ENCODE results near the gene GCLC.
A peak's percentile ranks its signal among the peaks of the same experiment; 100 is the strongest.
"Not testable (repeated sequence)": the region's sequence is repeated elsewhere in the genome, so short reads cannot be mapped to it uniquely, and the experiment has no call there.

Gene GCLC

DNA sequence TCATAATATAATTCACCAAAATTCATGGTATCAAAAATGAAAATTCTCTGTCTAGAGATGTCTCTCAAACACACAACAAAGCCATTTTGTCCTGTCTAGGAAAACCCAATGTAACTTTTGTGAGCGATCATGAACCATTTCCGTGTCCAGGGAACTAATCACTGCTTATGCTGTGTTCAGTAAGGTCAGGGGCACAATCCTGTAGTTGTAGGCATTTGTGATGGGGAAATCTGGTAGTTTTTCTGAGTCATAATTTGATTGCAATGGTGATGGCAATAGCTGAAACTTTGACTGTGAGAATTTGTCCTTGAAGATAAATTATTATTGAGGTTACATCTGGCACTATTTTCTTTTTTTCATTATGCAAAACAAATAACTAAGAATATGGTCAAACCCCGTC lies 21.0 kb upstream of the GCLC start:
- DNase-seq: no peak
- intact Hi-C loops (cut with DNase I): no loop called here

DNA sequence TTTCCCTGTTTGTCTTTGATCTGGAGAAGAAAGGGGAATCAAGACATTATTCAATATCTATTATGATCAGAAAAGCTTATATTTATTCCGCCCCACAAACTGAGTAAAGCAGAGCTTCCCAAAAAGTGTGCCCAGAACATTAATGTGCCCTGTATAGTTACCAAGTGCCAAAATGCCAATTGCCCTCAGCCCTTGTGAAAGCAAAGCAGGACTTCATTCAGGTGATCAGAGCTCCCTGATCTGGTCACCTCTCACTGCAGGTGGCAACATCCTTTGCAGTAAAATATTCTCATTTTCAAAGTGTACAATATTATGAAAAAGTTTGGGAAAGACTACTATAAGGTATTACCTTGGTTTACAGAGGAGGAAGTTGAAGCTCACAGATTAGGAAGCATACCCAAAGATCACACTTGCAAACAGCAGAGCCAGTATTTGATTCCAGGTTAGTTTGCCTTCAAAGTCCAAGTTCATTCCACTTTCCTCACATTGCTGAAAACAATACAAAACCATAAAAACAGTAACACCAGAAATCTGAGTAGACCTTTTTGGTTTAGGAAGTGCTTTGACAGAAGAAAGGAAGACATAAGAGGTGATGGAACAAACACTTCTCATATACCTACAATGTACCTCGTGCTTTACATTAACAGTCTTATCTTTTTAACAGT lies 19.6 kb upstream of the GCLC start:
- DNase-seq: no peak
- intact Hi-C loops (cut with DNase I): no loop called here

DNA sequence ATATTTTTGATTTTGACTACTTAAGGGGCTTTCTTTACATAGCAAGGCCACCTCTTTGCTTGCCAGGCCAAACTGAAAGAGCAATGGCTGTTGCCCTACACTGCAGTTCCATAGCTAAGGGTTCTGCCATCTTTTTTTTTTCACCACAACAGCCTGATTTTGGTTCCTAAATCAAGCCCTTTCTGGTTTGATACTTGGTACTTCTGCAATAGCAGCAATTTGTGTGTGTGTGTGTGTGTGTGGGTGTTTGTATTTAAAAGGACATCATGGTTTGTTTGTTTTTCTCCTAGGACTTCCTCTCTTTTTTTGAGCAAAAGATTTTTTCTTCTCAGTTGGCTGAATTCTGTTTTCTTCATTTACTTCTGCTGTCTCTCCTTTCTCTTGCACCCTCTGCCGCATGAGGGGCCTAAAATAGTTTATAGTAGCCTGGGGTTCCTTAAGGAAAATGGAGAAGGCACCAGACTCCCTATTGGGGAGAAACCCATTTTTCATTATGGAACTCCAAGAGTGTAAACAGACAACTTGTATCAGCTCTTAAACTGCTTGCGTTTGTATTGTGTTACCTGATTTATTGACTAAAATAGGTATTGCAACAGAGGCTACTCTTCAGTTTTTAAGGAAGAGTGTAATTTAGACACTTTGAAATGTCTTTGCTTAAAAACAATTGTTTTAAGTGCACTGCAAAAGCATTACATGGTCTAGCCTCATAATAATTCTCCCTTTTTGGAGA lies 12.2 kb upstream of the GCLC start:
- intact Hi-C loops (cut with DNase I): no loop called here
- DNase-seq: no peak

GRCh38 chr6:53553600-53553999 lies 8.7 kb upstream of the GCLC start:
- DNase-seq; intact Hi-C loops (cut with DNase I): not testable (repeated sequence)

DNA sequence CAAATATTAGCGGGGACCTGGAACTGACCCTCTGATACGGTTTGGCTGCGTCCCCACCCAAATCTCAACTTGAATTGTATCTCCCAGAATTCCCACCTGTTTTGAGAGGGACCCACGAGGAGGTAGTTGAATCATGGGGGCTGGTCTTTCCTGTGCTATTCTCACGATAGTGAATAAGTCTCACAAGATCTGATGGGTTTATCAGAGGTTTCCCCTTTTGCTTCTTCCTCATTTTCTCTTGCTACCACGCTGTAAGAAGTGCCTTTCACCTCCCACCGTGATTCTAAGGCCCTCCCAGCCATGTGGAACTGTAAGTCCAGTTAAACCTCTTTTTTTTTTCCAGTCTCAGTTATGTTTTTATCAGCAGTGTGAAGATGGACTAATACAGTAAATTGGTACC lies 6.8 kb upstream of the GCLC start:
- intact Hi-C loops (cut with DNase I); DNase-seq: not testable (repeated sequence)

DNA sequence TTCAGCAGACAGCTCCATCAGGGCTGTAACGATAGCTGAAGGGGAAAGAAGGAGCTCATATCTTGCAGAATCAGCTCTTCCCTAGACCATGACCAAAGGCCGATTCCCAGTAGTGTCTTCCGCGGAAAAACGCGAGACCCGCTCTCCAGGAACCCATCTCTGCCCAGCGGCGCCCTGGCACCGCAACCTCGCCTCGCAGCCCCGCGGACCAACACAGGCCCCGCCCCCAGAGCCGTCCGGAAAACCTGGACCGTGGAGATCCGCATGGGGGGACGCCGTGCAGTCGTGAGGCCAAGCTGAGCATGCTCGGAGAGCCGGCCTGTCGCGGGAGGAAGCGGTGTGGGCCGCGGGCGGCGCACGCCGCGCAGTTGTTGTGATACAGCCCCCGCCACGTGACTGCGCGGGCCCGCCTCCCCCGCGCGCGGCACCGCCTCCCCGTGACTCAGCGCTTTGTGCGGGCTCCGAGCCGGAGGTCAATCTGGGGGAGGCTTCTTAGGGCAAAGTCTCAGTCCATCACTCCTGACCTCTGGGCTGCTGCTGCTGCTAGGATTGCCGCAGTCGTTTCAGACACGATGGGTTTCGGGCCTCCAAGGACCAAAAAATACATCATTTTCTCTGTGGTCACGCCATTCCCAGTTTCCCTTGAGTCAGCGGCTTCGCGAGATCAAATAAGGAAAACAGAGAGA lies 3.1 kb upstream of the GCLC start:
- intact Hi-C loops (cut with DNase I): loop anchor here (5.0 to 10.0 kb wide), 3 partner anchors 53 to 179 kb away; no protein-coding TSS in a partner anchor
- peak; percentile 92 to 99 (median 97) for DNase-seq

DNA sequence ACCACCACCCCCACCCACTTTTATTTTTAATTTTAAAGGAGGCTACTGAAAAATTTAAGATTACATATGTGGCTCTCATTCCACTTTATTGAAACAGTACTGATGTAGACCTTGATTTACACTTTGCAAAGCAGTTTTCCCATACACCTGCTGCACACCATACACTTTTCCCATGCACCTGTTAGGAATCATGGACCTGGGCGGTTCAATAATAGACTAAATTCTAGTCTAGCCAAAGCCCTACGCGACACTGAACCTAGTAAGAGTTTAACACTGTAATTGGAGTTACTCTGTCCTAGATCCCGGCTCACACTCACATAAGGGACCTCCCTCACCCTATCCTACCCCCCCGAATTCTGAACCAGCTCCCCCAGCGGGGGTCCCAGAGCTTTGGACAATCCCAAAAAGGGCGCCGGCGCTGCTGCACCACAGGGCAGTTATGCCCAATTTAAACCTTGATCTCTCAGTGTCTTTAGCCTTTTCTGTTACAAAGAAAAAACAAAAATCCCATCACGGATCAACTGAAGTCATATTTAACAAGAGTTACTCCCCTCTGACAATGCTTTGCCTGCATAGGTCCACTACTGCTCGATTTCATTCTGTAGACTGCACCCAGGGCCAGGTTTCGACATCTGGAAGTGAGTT lies 2.4 kb upstream of the GCLC start:
- DNase-seq: peak in 3 of 42 donors; percentile 33 to 59 (median 40)

DNA sequence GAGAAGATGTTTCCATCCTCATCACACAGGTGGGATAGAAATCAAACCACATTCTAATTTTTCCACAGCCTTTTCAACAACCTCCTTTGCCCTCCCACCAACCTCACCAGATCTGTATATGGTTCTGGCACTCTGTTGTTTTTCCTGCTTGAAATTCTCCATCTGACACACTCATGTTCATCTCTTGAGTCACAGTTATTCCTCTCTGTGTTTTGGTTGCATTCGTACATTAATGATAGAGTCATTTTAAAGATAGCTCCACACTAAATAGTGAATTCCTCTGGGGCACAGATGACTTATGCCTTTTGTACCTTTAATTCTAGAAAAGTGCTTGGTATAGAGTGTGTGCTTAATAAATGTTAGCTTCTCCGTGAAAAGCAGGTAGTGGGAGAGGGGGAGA lies 1.4 kb upstream of the GCLC start:
- intact Hi-C loops (cut with DNase I): loop anchor here (5.0 to 10.0 kb wide), 3 partner anchors 51 to 181 kb away; no protein-coding TSS in a partner anchor
- DNase-seq: no peak

More for the DNA sequence above, 2.4 kb upstream of the GCLC start:
- intact Hi-C loops (cut with DNase I): loop anchor here (5.0 to 10.0 kb wide), 3 partner anchors 52 to 180 kb away; no protein-coding TSS in a partner anchor

DNA sequence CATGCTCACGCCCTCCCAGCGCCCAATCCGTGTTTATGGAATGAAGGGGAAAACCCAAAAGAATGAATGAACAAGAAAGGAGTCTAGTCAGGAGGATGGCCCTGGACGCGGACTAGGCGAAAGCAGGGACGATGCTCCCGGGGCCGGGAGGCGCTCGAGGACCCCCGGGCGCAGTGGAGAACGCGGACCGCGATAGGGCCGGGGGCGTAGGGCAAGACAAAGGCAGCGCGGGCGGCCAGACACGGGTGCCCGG lies 758 bp downstream of the GCLC start:
- peak in 14 of 42 donors; percentile 11 to 54 (median 30) for DNase-seq
- intact Hi-C loops (cut with DNase I): loop anchor here (5.0 to 10.0 kb wide), 2 partner anchors 49 to 108 kb away; no protein-coding TSS in a partner anchor

DNA sequence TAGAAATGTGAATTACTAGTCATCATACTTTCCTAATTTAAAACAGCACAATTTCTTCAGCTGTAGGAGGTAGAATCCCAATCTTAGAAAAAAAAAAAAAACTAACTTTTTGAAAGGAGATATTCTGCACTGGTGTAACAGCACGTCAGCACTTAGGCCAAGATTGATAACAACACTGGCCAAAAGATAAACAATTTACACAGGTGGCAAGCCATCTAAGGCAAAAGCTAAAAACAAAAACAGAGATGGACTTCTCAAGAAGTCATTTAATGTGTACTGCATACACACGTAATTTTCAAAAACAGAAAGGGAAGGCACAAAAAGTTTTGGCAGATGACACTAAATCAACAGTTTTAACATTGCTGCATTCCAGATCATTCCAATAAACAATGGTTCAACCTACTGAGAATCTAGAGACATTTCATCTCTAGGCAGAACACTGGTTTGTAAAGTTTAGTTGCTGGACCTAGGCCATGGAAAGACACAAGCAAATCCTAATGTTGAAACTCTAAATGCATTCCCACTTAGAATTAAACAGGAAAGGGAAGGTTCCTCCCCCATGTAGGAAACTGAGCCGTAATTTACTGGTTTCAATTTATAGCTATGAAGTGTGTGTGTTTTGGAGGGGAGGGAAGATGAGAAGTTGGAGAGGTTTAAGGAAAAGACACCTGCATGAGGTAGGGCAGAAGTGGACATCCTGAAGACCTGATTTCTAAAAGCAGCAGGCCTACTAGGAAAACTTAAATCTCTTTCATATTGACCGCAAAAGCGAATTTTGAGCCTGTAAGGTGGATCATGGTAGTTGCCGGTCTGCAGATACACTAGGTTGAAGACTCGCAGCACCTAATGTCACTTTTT lies 1.3 kb downstream of the GCLC start:
- intact Hi-C loops (cut with DNase I): loop anchor here (5.0 to 10.0 kb wide), 2 partner anchors 49 to 109 kb away; no protein-coding TSS in a partner anchor
- no peak for DNase-seq

DNA sequence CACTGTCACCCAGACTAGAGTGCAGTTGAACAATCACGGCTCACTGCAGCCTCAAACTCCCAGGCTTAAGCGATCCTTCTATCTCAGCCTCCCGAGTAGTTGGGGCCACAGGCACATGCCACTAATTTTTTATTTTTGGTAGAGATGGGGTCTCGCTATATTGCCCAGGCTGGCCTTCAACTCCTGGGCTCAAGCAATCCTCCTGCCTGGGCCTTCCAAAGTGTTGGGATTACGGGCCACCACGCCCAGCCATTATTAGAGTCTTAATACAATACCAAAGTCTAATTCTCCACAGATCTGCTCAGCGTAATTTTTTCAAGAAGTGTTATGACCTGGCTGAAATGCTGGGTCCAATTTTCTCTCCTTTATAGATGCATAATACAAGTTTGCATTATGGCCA lies 3.0 kb downstream of the GCLC start:
- no peak for DNase-seq
- intact Hi-C loops (cut with DNase I): loop anchor here (5.0 to 10.0 kb wide), 2 partner anchors 47 to 110 kb away; no protein-coding TSS in a partner anchor

DNA sequence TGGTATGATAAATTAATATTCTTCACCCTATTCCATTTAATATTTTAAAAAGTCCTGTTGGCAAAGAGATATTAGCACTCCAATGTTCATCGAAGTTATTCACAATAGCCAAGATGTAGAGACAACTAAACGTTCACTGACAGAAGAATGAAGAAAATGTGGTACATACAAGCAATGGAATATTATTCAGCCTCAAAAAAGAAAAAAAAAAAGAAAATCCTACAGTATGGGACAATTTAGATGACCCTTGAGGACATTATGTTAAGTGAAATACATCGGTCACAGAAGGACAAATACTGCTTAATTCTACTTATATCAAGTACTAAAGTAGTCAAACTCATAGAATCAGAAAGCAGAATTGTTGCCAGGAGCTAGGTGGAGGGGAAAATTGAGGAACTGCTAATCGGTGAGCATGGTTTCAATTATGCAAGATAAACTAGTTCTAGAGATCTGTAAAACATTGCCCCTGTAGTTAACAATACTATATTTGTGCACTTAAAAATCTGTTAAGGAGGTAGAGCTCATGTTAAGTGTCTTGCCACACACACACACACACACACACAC lies 4.7 kb downstream of the GCLC start:
- intact Hi-C loops (cut with DNase I): loop anchor here (5.0 to 10.0 kb wide), 2 partner anchors 45 to 112 kb away; no protein-coding TSS in a partner anchor
- DNase-seq: no peak

DNA sequence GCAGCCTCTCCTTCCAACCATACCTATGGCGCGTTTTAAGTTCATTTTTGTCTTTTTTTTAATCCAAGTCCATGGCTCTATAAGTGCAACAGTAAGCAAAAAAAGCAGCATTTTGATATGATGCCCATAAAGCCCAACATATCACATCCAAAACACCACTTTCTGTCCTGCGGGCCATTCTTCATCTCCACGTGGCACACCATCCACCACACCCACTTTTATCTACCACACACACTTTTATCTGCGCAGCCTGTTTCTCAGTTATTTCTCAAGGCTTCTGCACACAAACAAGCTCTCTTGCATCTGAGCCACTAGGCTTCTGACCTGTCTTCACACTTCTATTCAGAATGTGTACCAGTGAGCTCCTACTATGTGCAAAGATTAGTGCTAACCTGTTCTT lies 5.3 kb downstream of the GCLC start:
- no peak for DNase-seq
- intact Hi-C loops (cut with DNase I): no loop called here

GRCh38 chr6:53536561-53536960 lies 8.3 kb downstream of the GCLC start:
- no peak for DNase-seq
- intact Hi-C loops (cut with DNase I): no loop called here

GRCh38 chr6:53532942-53533341 lies 12.0 kb downstream of the GCLC start:
- intact Hi-C loops (cut with DNase I): no loop called here
- no peak for DNase-seq

GRCh38 chr6:53532061-53532797 lies 12.7 kb downstream of the GCLC start:
- intact Hi-C loops (cut with DNase I): no loop called here
- DNase-seq: no peak

DNA sequence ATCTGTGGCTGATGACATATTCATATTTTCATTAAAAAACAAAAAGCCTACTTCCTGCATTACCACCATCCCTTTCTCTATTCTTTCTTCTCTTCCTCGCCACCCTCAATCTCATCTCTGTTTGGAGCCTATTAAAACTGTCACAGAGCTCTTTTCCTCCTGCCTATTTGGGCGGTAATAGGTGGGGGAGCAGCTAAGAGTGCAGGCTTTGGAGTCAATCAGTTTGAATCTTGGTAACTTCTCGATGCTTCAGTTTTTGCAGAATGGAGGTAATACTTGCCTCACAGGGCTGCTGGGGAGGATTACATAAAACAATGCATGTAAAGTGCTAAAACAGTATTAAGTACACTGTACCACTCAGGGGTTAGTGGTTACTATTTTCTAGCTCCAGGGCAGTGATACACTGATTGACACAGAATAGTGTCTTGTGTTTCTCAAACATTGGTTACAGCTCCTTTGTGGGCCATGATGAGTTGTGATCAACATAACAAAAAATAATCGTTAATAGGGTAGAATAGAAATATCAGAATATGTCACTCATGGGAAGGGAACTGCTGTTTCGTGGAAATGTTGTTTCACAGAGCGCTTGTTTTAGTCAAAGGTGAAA lies 14.0 kb downstream of the GCLC start:
- intact Hi-C loops (cut with DNase I): no loop called here
- peak in 15 of 42 donors; percentile 24 to 77 (median 44) for DNase-seq

Data from head of caudate nucleus (tissue), 42 donors.